Activated gamma-delta T cell treated with anti-CD3 and anti-CD28 coated beads, Interleukin-2, amount 50 U/mL, for 16 hours (primary cell): ENCODE measurements around the gene ANO2.
"Not testable (repeated sequence)": the region's sequence is repeated elsewhere in the genome, so short reads cannot be mapped to it uniquely, and the experiment has no call there.

Experiments used
- DNase-seq: peaks from one replicate; pipeline ENCODE4 v3.0.0-alpha.2; 2020; ENCODE audit warnings: low read depth

ANO2 gene

DNA sequence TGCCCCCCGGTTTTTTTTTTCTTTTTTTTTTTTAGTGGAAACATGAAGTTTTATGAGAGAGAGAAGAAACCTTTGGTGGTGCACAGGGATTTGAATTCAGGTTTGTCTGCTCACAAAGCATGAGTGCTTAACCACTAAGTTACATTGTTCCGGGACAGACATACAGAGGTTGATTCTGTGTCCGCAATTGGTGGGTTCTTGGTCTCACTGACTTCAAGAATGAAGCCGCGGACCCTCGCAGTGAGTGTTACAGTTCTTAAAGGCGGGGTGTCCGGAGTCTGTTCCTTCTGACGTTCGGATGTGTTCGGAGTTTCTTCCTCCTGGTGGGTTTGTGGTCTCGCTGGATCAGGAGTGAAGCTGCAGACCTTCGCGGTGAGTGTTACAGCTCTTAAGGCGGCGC lies 57.2 kb downstream of the ANO2 start:
- not testable (repeated sequence) for DNase-seq

DNA sequence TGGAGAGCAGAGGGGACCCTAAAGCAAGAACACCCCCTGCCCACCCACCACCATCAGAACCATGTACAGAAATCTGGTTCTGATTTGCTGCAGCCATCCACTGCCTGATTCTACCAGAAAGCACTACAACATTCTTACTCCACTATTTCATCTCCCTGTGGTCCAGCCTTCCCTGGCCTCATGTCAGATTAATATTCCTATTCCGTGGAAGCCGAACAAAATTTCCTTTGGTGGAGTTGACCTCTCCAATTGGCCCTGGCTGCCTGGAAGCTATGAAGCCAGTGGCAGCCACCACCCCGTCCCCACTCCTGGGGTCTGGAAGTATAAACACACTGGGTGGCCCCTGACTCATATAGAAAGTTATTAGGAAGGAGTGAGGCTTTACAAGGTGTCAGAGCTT lies 60.2 kb downstream of the ANO2 start:
- no peak for DNase-seq

DNA sequence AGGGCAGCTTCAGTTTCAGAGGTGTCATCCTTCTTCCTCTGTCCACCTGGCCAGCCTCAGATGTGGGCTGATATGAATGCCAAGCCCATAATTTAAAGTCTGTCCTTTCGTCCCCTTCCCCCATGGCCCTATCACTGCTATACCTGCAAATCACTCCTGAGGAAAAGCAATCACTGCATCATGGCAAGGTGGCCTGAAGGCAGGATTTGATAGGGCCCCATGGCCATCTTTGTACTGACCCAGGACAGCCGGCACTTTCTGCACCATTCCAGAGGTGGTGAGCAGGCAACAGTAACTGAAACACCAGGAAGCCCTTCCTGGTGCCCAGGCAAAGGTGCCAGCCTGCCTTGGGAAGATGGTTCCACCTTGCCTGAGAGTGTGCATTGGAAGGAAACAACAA lies 60.8 kb downstream of the ANO2 start:
- DNase-seq, result no peak

DNA sequence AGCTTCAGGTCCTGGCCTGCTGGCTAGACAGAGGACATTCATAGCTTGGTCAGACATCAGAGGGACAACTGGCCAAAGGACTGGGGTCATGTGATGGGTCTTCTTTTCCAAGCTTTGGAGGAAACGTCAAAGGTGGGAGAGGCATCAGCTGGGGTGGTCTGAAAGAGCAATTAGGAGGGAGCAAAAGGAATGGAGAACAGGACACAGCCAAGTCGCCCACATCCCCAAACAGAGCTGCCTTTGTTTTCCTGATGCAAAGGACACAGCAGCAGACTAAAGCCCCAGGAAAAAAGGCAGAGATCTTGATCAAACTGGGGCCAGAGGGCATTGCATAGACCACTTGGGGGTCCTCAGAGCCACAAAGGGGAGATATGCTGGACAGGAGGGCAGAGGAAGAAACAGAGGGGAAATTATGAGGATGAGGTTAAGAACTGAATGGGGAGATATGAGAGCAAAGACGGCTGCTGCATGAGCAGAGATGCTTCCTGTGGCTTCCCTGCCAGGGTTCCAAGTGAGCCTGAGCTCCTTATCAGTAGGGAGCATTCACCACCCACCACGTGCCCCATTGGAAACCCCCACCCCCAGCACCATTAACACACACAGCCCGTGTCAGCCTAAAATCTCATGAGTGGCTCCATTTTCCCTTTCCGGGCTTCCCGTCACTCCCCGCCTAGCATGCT lies 62.4 kb downstream of the ANO2 start:
- no peak for DNase-seq

DNA sequence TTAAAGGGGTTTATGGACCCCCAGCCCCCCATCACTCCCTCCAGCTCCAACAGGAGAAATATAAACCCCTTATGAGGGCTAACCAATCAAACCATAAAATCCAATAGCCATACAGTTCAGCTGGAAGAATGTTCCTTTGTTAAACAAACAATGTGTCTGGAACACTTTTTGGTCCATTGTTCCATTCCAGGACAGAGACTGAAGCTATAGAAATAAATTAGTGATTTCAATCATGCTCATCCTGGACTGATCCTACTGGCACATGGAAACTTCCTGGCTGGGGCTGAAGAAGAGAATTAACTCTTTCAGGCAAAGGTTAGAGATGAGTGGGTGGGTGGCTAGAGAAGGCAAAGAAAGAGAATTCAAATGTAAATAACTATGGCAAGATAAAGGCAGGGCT lies 63.4 kb downstream of the ANO2 start:
- DNase-seq, result no peak

DNA sequence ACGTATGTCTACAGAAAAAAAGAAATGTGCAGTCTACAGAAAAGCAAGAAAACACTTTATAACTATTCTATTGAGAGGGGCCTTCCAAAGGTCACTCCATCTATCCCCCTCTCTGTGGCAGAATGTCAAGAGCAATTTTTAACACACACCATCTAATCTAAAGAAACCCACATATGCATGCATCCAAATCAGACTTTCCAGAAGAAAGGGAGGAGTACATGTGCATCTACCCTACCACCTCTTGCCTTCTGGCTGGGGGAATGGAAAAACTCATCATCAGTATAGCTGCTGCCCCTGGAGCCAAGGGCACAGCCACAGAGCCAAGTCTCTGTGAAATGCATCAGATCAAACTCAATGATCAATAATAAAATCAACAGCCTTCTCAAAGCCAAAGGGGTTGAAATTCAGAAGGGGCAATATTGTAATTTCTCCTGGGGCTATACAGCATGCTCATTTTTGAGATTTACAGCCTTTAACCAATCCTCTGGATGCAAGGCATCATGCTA lies 63.9 kb downstream of the ANO2 start:
- DNase-seq, result no peak

DNA sequence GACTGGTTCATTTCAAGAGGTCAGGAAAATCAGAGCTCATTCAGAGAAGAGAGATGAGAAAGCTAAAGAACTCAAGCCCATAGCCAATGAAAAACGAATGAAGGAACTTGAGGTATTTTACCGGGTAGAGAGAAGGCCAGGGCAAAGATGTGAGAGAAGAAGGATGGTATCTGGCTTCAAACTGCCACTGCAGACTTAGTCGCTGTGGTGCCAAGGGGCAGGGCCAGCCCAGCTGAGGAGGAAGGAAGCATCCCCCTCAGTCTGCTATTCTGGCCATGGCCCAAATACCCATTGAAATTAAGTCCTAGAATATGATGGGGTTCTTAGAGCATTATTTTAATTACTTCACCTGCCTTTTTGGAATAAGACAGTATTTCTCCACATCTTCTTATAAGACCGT lies 69.2 kb downstream of the ANO2 start:
- DNase-seq, result no peak

DNA sequence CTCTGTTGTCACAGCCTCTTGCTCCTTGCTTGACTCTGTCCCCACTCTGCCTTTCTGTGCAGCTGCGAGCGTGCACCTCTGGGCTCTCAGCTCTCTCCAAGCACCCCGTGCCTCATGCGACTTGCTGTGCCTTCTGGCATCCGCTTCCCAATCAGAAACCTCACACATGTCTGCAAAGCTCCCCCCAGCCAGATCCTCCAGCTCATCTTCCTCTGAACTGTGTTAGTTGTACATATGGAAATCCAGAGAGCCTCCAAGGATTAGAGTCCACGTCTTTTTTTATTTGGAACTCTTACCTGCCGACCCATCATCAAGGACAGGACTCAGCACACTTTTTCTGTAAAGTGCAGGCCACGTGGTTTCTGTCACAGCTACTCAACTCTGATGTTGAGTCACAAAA lies 70.5 kb downstream of the ANO2 start:
- no peak for DNase-seq

DNA sequence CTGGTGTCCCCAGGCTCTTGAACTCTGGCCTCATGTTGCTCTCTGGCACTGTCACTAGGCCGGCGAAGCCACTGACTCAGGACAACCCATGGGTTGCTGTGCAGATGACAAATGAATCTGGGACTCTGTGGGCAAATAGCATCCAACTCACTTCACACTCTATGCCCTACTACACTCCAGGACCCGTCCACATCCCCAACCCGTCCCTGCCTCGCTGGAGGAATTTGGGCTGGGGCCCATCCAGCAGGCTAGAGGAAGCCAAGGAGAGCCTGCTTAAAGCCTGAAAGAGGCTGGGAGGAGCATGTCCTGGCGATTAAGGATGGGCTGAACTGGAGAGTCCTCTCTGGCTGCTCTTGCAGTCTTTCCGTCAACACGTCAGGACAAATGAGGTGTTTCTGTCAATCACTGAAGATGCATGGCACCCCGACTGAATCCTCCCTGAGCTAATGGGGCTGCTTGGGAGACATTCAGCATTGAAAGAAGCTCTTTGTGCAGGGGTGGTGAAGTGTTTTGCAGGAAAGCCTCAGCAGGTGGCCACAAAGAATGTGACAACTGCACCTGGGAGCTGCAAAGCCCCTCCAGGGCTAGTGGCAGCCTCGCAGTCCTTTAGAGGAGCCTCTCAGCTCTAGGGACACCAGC lies 71.7 kb downstream of the ANO2 start:
- no peak for DNase-seq

DNA sequence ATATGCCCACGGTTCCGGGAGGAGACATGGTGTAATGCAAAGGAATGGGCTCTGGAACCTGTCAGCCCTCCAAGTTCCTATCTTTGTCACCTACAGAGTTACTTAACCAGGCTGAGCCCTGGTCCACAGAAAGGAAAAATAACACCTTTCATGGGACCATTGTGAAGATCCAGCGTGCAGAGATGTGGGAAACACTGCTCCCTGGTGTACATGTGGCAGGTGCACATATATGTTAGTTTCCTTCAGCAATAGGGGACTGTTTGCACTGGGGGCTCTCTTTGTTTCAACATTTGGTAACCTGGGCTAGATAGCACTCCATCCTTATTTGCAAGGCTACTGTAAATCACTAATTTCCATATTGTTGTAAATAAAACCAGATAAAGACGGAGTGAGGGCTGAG lies 72.3 kb downstream of the ANO2 start:
- no peak for DNase-seq

DNA sequence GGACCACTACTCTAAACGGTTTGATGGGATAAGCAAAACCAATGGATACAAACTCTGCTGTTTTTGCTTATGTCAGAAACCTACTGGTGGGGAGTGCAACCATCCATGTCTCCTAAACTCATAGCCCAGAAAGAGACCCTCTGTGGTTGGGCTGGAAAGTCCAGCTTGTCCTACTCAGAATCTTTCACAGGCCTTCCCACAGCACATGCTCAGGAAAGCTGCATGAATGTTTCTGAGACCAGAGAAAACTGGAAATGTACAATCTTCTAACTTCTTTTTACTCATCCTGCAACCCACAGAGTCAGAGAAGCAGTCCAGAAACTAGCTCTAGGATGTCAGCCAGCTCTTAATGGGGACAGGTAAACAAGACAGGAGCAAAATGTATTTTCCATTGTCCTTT lies 73.3 kb downstream of the ANO2 start:
- DNase-seq, result no peak

DNA sequence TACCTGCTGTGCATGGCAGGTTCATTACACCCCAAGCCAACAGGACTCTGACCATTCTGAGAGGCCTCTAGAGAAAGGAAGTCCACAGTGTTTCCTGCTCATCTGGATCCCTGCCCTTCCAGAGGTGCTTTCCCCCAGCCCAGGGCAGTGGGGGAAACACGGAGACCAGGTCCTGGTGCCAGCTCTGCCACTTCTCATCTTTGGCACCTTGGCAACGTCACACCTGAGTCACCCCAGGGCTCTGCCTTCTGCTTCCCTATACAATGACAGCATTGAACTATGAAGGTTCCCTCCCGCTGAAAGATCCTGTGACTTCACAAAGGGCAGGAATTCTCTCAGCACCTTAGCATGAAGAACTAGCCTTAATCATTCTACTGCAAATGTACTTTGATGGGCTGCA lies 74.9 kb downstream of the ANO2 start:
- DNase-seq, result no peak

DNA sequence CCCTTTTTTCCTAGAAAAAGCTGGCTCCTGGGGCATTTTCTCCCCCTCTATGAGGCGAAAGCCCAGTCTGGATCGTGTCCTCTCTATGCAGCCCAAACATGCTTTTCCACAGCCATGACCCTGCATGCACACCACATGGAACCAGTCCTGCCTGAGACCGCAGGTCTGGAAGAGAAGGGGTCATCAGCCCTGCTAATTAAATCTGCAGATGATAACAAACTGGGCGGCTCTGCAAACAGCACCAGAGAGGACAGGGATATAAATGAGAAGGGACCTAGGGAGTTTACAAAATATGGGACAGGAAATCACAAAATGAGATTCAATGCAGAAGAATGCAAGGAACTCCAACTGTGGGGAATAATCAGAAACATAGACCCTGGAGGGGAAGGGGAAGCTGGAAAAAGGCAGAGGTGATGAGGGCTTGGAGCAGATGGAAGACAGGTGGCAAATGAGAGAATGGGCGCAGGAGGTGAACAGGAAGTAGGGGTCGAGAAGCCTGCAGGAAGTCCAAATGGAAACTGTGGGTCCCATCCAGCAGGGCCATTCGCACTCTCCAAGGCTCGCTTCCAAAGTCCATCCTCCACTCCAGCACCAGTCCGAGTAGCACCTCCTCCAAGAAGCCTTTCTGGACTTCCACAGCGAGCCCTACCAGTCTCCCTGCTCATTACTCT lies 76.3 kb downstream of the ANO2 start:
- no peak for DNase-seq

DNA sequence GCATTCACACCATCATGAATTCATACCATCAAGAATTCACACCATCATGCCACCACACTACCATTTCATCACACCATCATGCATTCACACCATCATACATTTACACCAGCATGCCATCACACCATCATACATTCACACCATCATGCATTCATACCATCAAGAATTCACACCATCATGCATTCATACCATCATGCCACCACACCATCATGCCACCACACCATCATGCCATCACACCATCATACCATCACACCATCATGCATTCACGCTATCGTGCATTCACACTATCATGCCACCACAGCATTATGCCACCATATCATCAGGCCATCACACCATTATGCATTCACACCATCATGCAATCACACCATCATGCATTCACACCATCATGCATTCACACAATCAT lies 79.7 kb downstream of the ANO2 start:
- no peak for DNase-seq

DNA sequence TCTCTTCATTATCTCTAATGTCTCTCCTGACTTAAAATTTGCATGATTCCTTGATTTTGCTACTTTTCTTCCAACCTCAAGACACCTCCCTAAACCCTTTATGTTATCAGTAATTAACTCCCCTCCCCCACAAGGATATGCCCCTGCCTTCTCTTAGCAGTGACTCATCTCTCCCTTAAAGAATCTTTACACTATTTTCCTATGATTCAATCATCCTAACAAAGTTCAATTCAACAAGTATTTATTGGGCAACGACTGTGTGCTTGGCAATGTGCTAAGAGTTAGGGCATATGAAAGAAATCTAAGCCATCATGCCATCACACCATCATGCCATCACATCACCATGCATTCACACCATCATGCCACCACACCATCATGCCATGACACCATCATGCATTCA lies 80.1 kb downstream of the ANO2 start:
- DNase-seq, result no peak

DNA sequence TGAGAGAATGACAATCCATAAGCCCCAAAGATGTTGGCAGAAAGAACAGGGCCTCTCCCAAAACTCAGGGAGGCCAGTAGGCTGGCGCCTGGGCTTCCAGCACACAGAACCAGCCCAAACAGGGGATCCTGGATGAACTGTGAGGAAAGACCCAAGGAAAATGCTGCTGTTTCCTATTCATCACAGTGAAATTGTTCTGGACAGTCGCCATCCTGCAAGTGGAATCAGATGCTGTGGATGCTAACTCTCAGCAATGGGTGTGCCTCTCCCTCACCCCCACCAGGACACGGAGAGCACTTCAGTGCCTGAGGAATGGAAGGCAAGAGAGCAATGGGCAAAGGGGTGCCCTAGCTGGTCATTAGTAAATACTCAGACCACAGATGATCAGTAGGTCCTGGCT lies 80.8 kb downstream of the ANO2 start:
- DNase-seq, result no peak

DNA sequence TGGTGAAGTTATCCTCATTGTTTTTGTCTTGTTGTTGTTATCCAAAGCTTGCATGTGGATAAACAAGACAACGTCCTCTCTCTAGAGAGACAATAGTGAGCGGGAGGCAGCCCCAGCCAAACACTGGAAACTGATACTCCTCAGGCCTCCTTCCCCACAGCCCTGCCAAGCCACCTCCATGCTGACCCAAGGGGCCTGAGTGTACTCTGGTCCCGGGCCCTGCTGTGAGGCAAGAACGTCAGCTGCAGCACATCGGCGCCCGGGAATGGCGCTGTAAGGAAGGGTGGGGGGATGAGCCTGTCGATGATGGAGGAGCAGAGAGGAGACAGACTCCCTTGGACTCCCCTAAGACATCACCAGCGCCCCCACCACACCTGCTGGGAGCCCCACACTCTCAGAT lies 83.6 kb downstream of the ANO2 start:
- no peak for DNase-seq

DNA sequence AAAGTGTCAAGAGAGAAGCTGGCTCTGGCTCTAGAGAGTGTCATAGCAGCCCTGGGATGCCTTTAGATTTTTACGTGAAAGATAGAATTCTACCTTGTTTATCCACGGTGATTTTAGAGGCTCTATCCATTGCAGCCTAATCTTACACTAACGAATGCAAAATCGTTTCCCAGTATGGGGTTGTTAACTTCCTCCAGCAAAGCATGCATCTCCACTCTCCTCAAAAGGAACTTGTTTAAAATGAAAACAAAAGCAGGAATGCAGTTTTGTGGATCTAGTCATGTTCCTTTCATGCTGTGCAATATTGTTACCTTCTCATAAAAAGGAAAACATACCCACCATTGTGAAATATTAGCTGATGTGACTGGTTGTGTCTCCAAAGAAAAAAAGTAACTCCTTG lies 88.4 kb downstream of the ANO2 start:
- no peak for DNase-seq

DNA sequence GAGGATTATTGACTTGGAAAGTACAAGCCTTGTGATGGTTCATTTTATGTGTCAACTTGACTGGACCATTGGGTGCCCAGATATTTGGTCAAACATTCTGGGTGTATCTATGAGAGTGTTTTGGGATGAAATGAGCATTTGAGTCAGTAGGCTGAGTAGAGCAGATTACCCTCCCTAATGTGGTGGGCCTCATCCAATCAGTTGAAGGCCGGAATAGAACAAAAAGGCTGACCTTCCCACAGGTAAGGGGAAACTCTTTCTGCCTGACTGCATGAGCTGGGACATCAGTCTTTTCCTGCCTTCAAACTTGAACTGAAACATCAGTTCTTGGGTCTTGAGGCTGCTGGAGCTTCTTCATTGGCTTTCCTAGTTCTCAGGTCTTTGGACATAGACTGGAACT lies 98.1 kb downstream of the ANO2 start:
- no peak for DNase-seq

DNA sequence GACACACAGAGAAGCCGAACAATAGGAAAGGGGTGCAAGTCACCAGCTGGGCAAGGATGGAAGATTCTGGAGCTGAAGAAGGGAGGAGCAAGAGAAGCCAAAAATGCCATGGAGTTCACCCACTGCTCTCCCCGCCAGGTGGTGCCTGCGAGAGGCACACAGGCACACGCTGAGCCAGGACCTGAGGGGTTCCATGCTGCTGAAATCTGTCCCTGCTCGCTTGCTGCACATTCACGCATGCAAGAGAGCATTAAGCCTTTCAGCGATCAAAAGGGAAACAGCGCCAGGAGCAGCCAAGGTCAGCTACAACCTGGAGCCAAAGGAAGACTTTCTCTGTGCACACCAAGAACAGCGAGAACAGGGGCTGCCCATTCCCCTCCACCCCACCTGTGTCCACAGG lies 104.1 kb downstream of the ANO2 start:
- no peak for DNase-seq

DNA sequence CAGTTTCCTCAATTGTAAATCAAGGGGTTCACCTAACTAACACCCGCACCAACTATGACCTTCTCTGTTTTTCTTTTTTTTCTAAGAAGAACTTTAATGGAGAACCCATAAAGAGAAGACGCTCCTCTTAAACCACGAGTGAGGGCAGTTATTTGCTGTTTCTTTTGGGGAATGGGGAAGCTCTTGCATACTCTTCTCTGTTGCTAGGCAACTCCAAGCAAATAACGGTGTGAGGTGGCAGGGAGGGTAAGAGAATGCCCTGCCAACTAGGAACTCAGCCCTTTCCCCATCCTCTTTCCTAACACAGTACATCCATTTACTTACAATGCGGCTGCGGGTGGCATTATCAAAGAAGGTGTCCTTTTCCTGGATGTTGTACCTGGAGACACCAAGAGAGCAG lies 114.9 kb downstream of the ANO2 start:
- DNase-seq, result no peak

DNA sequence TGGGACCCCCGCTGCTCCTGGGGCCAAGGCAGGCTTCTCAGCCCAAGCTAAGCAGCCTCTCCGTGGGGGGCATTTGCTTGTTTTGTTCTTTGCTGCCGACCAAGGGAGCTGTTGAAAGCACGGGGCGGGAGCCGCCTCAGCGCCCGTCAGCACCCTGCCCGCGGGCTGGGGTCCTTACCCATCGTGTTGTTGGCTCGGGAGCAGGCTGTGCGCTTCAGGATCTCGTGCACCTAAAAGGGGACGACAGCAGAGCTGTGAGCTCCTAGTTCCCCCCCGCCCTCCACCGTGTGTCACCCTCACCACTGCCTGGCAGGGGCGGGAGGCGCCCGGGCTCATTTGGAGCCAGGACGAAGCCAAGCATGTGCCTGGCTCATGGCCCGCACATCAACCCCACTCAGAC lies 117.5 kb downstream of the ANO2 start:
- no peak for DNase-seq

DNA sequence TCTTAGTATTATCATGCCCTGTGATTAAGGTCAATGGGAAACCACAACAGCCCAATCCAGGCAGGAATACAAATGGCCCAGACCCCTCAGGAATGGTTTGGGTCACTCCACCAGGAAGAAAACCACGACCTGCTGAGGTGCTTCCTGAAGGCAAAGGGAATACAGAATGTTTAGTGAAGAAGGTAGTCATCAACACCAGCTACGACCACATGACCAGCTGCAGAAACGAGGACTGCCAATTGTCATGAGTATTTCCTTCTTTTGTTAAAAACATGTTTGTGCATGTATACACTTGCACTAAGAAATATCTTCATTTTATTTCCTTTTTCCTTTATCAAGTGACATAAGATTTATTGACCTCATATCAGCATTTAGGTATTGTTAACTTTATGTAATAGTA lies 119.3 kb downstream of the ANO2 start:
- not testable (repeated sequence) for DNase-seq

DNA sequence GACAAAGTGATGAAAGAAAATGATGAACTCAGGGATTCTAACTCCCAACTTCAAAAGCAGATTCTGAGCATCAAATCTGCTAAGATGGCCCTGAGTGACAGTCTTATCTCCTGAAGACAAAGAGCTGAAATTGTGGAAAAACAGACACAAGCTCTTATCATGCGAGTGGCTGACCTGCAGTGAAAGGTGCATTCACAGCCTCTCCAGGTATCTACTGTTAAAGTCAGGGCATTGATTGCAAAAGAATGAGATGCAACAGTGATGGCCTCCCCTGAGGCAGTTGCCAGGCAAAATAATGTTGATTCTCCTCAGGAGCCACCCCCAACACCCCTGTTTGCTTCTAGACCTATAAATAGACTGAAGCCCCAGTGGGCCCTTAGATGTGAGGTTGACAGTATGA lies 126.2 kb downstream of the ANO2 start:
- DNase-seq, result not testable (repeated sequence)
